Measurements from ENCODE around the gene SCYL1.
A peak's percentile ranks its signal among the peaks of the same experiment; 100 is the strongest.

The SCYL1 gene

DNA sequence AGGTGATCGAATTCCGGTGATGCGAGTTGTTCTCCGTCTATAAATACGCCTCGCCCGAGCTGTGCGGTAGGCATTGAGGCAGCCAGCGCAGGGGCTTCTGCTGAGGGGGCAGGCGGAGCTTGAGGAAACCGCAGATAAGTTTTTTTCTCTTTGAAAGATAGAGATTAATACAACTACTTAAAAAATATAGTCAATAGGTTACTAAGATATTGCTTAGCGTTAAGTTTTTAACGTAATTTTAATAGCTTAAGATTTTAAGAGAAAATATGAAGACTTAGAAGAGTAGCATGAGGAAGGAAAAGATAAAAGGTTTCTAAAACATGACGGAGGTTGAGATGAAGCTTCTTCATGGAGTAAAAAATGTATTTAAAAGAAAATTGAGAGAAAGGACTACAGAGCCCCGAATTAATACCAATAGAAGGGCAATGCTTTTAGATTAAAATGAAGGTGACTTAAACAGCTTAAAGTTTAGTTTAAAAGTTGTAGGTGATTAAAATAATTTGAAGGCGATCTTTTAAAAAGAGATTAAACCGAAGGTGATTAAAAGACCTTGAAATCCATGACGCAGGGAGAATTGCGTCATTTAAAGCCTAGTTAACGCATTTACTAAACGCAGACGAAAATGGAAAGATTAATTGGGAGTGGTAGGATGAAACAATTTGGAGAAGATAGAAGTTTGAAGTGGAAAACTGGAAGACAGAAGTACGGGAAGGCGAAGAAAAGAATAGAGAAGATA, 25.7 kb upstream of the SCYL1 start, which contains the start of gene MALAT1:
MALAT1 (plus strand) TSS at position 69 of the 736 bp plus-strand sequence.
- peak within 1 kb of the TSS; percentile 84 for H3K4me3 ChIP-seq (replicated peaks; ENCODE audit: low read depth, low read length)
- peak; percentile 85 for DNase-seq (ENCODE audit: extremely low read depth, low read depth)
- TF ChIP-seq, protein P1, sequence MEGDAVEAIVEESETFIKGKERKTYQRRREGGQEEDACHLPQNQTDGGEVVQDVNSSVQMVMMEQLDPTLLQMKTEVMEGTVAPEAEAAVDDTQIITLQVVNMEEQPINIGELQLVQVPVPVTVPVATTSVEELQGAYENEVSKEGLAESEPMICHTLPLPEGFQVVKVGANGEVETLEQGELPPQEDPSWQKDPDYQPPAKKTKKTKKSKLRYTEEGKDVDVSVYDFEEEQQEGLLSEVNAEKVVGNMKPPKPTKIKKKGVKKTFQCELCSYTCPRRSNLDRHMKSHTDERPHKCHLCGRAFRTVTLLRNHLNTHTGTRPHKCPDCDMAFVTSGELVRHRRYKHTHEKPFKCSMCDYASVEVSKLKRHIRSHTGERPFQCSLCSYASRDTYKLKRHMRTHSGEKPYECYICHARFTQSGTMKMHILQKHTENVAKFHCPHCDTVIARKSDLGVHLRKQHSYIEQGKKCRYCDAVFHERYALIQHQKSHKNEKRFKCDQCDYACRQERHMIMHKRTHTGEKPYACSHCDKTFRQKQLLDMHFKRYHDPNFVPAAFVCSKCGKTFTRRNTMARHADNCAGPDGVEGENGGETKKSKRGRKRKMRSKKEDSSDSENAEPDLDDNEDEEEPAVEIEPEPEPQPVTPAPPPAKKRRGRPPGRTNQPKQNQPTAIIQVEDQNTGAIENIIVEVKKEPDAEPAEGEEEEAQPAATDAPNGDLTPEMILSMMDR (IDR thresholded peaks at IDR 0.05; ENCODE audit: low read depth, low read length, missing control alignments), result no peak

DNA sequence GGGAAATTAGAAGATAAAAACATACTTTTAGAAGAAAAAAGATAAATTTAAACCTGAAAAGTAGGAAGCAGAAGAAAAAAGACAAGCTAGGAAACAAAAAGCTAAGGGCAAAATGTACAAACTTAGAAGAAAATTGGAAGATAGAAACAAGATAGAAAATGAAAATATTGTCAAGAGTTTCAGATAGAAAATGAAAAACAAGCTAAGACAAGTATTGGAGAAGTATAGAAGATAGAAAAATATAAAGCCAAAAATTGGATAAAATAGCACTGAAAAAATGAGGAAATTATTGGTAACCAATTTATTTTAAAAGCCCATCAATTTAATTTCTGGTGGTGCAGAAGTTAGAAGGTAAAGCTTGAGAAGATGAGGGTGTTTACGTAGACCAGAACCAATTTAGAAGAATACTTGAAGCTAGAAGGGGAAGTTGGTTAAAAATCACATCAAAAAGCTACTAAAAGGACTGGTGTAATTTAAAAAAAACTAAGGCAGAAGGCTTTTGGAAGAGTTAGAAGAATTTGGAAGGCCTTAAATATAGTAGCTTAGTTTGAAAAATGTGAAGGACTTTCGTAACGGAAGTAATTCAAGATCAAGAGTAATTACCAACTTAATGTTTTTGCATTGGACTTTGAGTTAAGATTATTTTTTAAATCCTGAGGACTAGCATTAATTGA, 25.0 kb upstream of the SCYL1 start:
- peak overlapping the region; percentile 84 for H3K4me3 ChIP-seq (replicated peaks; ENCODE audit: low read depth, low read length)
- DNase-seq (ENCODE audit: extremely low read depth, low read depth), result no peak
- TF ChIP-seq, protein P1 (IDR thresholded peaks at IDR 0.05; ENCODE audit: low read depth, low read length, missing control alignments), result no peak

DNA sequence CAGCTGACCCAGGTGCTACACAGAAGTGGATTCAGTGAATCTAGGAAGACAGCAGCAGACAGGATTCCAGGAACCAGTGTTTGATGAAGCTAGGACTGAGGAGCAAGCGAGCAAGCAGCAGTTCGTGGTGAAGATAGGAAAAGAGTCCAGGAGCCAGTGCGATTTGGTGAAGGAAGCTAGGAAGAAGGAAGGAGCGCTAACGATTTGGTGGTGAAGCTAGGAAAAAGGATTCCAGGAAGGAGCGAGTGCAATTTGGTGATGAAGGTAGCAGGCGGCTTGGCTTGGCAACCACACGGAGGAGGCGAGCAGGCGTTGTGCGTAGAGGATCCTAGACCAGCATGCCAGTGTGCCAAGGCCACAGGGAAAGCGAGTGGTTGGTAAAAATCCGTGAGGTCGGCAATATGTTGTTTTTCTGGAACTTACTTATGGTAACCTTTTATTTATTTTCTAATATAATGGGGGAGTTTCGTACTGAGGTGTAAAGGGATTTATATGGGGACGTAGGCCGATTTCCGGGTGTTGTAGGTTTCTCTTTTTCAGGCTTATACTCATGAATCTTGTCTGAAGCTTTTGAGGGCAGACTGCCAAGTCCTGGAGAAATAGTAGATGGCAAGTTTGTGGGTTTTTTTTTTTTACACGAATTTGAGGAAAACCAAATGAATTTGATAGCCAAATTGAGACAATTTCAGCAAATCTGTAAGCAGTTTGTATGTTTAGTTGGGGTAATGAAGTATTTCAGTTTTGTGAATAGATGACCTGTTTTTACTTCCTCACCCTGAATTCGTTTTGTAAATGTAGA, 24.3 kb upstream of the SCYL1 start:
- peak overlapping the region; percentile 84 for H3K4me3 ChIP-seq (replicated peaks; ENCODE audit: low read depth, low read length)
- TF ChIP-seq, protein P1 (IDR thresholded peaks at IDR 0.05; ENCODE audit: low read depth, low read length, missing control alignments), result no peak
- peak; percentile 45 for DNase-seq (ENCODE audit: extremely low read depth, low read depth)

DNA sequence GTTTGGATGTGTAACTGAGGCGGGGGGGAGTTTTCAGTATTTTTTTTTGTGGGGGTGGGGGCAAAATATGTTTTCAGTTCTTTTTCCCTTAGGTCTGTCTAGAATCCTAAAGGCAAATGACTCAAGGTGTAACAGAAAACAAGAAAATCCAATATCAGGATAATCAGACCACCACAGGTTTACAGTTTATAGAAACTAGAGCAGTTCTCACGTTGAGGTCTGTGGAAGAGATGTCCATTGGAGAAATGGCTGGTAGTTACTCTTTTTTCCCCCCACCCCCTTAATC, 23.8 kb upstream of the SCYL1 start:
- H3K4me3 ChIP-seq (replicated peaks; ENCODE audit: low read depth, low read length), result peak overlapping the region; percentile 84
- DNase-seq (ENCODE audit: extremely low read depth, low read depth), result peak; percentile 21
- TF ChIP-seq, protein P1 (IDR thresholded peaks at IDR 0.05; ENCODE audit: low read depth, low read length, missing control alignments), result no peak

DNA sequence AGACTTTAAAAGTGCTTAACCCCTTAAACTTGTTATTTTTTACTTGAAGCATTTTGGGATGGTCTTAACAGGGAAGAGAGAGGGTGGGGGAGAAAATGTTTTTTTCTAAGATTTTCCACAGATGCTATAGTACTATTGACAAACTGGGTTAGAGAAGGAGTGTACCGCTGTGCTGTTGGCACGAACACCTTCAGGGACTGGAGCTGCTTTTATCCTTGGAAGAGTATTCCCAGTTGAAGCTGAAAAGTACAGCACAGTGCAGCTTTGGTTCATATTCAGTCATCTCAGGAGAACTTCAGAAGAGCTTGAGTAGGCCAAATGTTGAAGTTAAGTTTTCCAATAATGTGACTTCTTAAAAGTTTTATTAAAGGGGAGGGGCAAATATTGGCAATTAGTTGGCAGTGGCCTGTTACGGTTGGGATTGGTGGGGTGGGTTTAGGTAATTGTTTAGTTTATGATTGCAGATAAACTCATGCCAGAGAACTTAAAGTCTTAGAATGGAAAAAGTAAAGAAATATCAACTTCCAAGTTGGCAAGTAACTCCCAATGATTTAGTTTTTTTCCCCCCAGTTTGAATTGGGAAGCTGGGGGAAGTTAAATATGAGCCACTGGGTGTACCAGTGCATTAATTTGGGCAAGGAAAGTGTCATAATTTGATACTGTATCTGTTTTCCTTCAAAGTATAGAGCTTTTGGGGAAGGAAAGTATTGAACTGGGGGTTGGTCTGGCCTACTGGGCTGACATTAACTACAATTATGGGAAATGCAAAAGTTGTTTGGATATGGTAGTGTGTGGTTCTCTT, 23.2 kb upstream of the SCYL1 start:
- H3K4me3 ChIP-seq (replicated peaks; ENCODE audit: low read depth, low read length), result peak overlapping the region; percentile 84
- DNase-seq (ENCODE audit: extremely low read depth, low read depth), result peak; percentile 40
- TF ChIP-seq, protein P1 (IDR thresholded peaks at IDR 0.05; ENCODE audit: low read depth, low read length, missing control alignments), result no peak

DNA sequence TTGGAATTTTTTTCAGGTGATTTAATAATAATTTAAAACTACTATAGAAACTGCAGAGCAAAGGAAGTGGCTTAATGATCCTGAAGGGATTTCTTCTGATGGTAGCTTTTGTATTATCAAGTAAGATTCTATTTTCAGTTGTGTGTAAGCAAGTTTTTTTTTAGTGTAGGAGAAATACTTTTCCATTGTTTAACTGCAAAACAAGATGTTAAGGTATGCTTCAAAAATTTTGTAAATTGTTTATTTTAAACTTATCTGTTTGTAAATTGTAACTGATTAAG, 22.7 kb upstream of the SCYL1 start:
- no peak for DNase-seq (ENCODE audit: extremely low read depth, low read depth)
- H3K4me3 ChIP-seq (replicated peaks; ENCODE audit: low read depth, low read length), result peak overlapping the region; percentile 84
- TF ChIP-seq, protein P1 (IDR thresholded peaks at IDR 0.05; ENCODE audit: low read depth, low read length, missing control alignments), result no peak

Data from HFF-Myc (cell line).